Right lobe of liver (tissue), 6 donors: ENCODE data around the gene DOCK1. TPM values are rescaled to one million over a fixed set of nuclear protein-coding genes. Genes with fewer than 3 reads are reported as not detected.

Source experiments
- ATAC-seq, 4 donors: fragments of 200-7000 bp; cut with Tn5 transposase; one replicate each; pipeline ENCODE4 v1.9.1; 2020; ENCODE audit warnings: mild to moderate bottlenecking in 4 of 4, moderate library complexity in 4 of 4
- DNase-seq, 3 donors: peaks; one replicate each; pipeline ENCODE4 v3.0.0-alpha.2; 2020
- H3K27ac ChIP-seq, 3 donors: fragments of 200-600 bp; one replicate each; pipeline ENCODE4 v1.8.0; 2022
- H3K27me3 ChIP-seq, 2 donors: fragments of 200-600 bp; one replicate each; pipeline ENCODE4 v1.8.0; 2022
- H3K36me3 ChIP-seq, 4 donors: fragments of 200-600 bp; sonication (generic) in 1 of 4; one replicate each; pipeline versions ENCODE4 v1.5.1 to v1.8.0; 2017 to 2022; ENCODE audit warnings: control low read depth in 1 of 4
- H3K4me1 ChIP-seq, 4 donors: fragments of 200-600 bp; sonication (generic) in 1 of 4; one replicate each; pipeline versions ENCODE4 v1.5.1 to v1.8.0; 2017 to 2022; ENCODE audit warnings: control low read depth in 1 of 4
- H3K4me3 ChIP-seq, 3 donors: fragments of 200-600 bp; one replicate each; pipeline ENCODE4 v1.8.0; 2022
- H3K9me3 ChIP-seq, 4 donors: fragments of 200-600 bp; sonication (generic) in 1 of 4; one replicate each; pipeline versions ENCODE4 v1.5.1 to v1.8.0; 2017 to 2022; ENCODE audit warnings: control low read depth in 1 of 4
- CTCF ChIP-seq, 4 donors: fragments of 200-600 bp in 3 of 4; fragments of 450-650 bp in 1 of 4; IDR thresholded peaks; one replicate each; pipeline versions ENCODE4 v1.5.1 to v1.8.0; 2016 to 2022; ENCODE audit warnings: antibody characterized with exemption in 4 of 4, mild to moderate bottlenecking in 2 of 4
- POLR2A ChIP-seq: fragments of 450-650 bp; IDR thresholded peaks from one replicate; pipeline ENCODE4 v1.6.1; 2017; ENCODE audit warnings: antibody characterized with exemption, mild to moderate bottlenecking
- WGBS: methylation state at CpG from one replicate; pipeline ENCODE4 v1.1.6; 2018; ENCODE audit warnings: low coverage, low lambda C conversion rate; ENCODE audit not compliant: insufficient coverage; ENCODE audit errors: missing lambda C conversion rate; 5-methylcytosine and 5-hydroxymethylcytosine counted together
- intact Hi-C, 2 donors: fragments of 100-400 bp; cut with DNase I; formaldehyde crosslinking; loops; one replicate each; pipeline versions ENCODE4 v1.11.2 to v1.14.1; 2022
- total RNA-seq, 6 experiments: library from RNA; depleted of rRNA in 2 of 6; stranded (reverse); fragments of >200 nt in 2 of 6; fragmentation: NEBNext Ultra II Directional in 3 of 6; extraction: Animal tissue kit (Norgen Biotek cat#: 25700) in 3 of 6; gene quantifications; one replicate each; pipeline versions ENCODE4 v1.1.0 to v1.2.4, GENCODE V29; 2016 to 2023
- donor health status: DM: no; HTN: yes; CAD: no.
- donor health status: DM: no; HTN: no; CAD: no.
- donor health status: DM: no; HTN: no; CAD: no.
- donor health status: DM: no; HTN: yes; CAD: no.
- donor health status: DM: no; HTN: yes; CAD: no.

DOCK1 gene
- total RNA-seq, 6 experiments from 2014 or later, result 13.8 to 17.8 (median 14.6) TPM

DNA sequence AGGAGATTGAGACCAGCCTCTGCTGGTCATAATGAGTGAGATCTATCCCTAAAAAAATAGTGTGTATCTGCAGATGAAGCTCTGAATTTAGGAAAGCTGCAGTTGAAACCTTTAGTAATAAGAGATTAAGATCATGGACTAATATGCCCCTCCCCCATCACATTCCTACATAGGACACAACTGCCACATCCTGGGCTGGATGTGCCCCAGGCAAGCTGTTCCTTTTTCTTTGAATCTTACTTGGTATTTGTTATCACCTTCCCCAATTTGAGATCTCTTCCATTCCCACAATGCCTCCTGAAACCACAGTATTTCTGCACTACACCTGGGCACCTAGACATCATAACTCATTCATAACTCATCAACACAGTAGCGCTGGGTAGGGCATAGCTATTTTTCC lies 74.1 kb downstream of the DOCK1 start:
- no peak for ATAC-seq
- DNase-seq, result no peak
- TF ChIP-seq POLR2A, result no peak
- no peak for TF ChIP-seq CTCF (IDR thresholded peaks at IDR 0.05)
- H3K27me3 ChIP-seq, result no peaks in the 10 kb centered on the region
- WGBS, result 100% methylated on average over 1 of the region's 1 CpG
- no peak overlapping the region for H3K4me3 ChIP-seq
- H3K9me3 ChIP-seq, result no peaks in the 10 kb centered on the region
- no peaks in the 10 kb centered on the region for H3K4me1 ChIP-seq
- H3K36me3 ChIP-seq, result peaks cover 0 to 8% (median 0%) of the 10 kb centered on the region in 4 donors
- intact Hi-C loops, result no loop called here
- no peak overlapping the region for H3K27ac ChIP-seq

DNA sequence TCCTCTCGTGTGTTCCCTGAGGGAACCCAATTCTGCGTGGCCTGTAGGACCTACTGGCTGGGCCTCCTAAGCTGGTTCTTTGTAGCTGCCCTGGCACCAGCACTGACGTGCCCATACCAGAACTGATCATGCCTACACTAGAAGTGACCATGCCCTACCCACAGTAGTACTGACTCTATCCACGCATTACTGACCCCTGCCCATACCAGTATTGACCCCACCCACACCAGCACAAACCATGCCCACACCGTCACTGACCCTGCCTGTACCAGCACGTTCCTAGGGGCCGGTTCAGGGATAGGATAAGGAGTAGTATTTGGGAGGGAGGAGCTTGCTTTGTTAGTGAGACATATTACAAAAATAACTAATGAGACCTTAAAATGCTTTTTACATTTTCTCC lies 88.0 kb downstream of the DOCK1 start:
- H3K27ac ChIP-seq, result no peak overlapping the region
- TF ChIP-seq POLR2A (no peak), CTCF (IDR thresholded peaks at IDR 0.05) (no peak)
- no peaks in the 10 kb centered on the region for H3K4me1 ChIP-seq
- H3K9me3 ChIP-seq, result no peaks in the 10 kb centered on the region
- intact Hi-C loops, result no loop called here
- ATAC-seq (peak in 1 of 4 donors; percentile 30), DNase-seq (no peak)
- H3K4me3 ChIP-seq, result no peak overlapping the region
- H3K36me3 ChIP-seq, result peaks cover 0 to 3% (median 0%) of the 10 kb centered on the region in 4 donors
- no peaks in the 10 kb centered on the region for H3K27me3 ChIP-seq
- no CpG with 5 or more reads among the region's 7 CpGs for WGBS

GRCh38 chr10:126997801-126998590 lies 92.8 kb downstream of the DOCK1 start:
- H3K27me3 ChIP-seq, result no peaks in the 10 kb centered on the region
- DNase-seq (no peak), ATAC-seq (no peak)
- no peaks in the 10 kb centered on the region for H3K4me1 ChIP-seq
- intact Hi-C loops, result no loop called here
- H3K36me3 ChIP-seq, result peaks cover 0 to 6% (median 3%) of the 10 kb centered on the region in 4 donors
- 86% methylated on average over 7 of the region's 8 CpGs for WGBS
- no peak overlapping the region for H3K27ac ChIP-seq
- TF ChIP-seq CTCF (IDR thresholded peaks at IDR 0.05) (no peak), POLR2A (no peak)
- no peak overlapping the region for H3K4me3 ChIP-seq
- no peaks in the 10 kb centered on the region for H3K9me3 ChIP-seq

DNA sequence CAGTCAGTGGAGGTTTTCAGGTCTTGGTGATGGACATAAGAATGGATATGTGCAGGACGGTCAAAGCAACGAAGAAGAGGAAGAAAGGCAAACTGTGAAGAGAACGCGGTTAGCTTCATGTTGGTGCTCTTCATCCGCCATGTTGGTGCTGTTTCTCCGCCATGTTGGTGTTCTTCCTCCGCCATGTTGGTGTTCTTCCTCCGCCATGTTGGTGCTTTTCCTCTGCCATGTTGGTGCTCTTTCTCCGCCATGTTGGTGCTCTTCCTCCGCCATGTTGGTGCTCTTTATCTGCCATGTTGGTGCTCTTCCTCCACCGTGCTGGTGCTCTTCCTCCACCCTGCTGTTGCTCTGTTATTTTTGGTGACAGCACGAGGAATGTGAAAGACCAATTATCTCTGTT lies 95.4 kb downstream of the DOCK1 start:
- H3K4me3 ChIP-seq, result no peak overlapping the region
- ATAC-seq (no peak), DNase-seq (no peak)
- intact Hi-C loops, result no loop called here
- 46% methylated on average over 4 of the region's 12 CpGs for WGBS
- no peaks in the 10 kb centered on the region for H3K9me3 ChIP-seq
- no peak overlapping the region for H3K27ac ChIP-seq
- TF ChIP-seq CTCF (IDR thresholded peaks at IDR 0.05) (no peak), POLR2A (no peak)
- H3K27me3 ChIP-seq, result no peaks in the 10 kb centered on the region
- peaks cover 0 to 6% (median 2%) of the 10 kb centered on the region in 4 donors for H3K36me3 ChIP-seq
- no peaks in the 10 kb centered on the region for H3K4me1 ChIP-seq
